ENCODE results near the gene DLGAP1.

DNA sequence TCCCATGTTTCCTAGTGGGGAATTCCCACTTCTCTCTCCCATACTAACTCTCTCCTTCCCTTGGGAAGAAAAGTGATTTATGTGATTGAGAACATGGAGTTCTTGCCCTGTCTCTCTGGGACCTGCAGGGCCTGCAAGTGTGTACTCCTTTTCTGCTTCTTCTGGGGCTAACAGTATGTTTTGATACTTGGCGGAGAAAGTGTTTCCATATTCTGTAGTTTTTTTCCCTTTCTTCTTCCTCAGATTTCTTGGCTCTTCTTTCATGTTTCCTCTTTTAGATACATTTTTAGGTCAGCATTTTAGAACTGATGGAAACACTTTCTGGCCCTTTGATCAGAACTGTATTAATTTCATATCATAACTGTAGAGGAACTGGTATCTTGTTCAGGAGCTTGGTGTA, 352.2 kb downstream of the DLGAP1 start:
- TF ChIP-seq CTCF (IDR thresholded peaks at IDR 0.05; ENCODE audit: insufficient read depth, low read length, poor library complexity, severe bottlenecking) (no peak), EZH2phosphoT487 (conservative IDR thresholded peaks at IDR 0.05; ENCODE audit: low read length) (no peak)
